HepG2 (cell line): ENCODE data around the gene MED19. TPM values are rescaled to one million over a fixed set of nuclear protein-coding genes. Genes with fewer than 3 reads are reported as not detected.

Experiments used
- BHLHE40 ChIP-seq: IDR thresholded peaks from 2 replicates; pipeline ENCODE4 v1.6.1; 2011; ENCODE audit warnings: low read length, improper control_type of control experiment
- BORCS8-MEF2B ChIP-seq: sonication (generic); formaldehyde crosslinking; IDR thresholded peaks from 2 replicates; pipeline ENCODE4 v1.8.0; 2022; ENCODE audit warnings: mild to moderate bottlenecking, missing genetic modification reagents
- CENPT ChIP-seq: sonication (generic); formaldehyde crosslinking; IDR thresholded peaks from 2 replicates; pipeline ENCODE4 v1.8.0; 2022; ENCODE audit warnings: low read depth, mild to moderate bottlenecking, moderate library complexity, missing genetic modification reagents
- HMGXB4 ChIP-seq, 2 experiments: sonication (generic) in 1 of 2; formaldehyde crosslinking in 1 of 2; IDR thresholded peaks; 2 replicates each; pipeline versions ENCODE4 v1.4.0 to v1.6.1; 2018 to 2020; ENCODE audit warnings: missing genetic modification reagents in 2 of 2, borderline replicate concordance in 1 of 2, low read depth in 1 of 2, mild to moderate bottlenecking in 1 of 2, missing biosample characterization in 1 of 2
- IRX3 ChIP-seq: sonication (generic); formaldehyde crosslinking; IDR thresholded peaks from 2 replicates; pipeline ENCODE4 v1.8.1; 2023; ENCODE audit warnings: mild to moderate bottlenecking, low read depth, missing genetic modification reagents, borderline replicate concordance
- MAF1 ChIP-seq: sonication (generic); formaldehyde crosslinking; IDR thresholded peaks from 2 replicates; pipeline ENCODE4 v1.5.0; 2020; ENCODE audit warnings: missing genetic modification reagents, borderline replicate concordance
- NAIF1 ChIP-seq: sonication (generic); formaldehyde crosslinking; IDR thresholded peaks from 2 replicates; pipeline ENCODE4 v1.5.0; 2020; ENCODE audit warnings: mild to moderate bottlenecking, missing genetic modification reagents, borderline replicate concordance
- POLR2AphosphoS5 ChIP-seq: IDR thresholded peaks from 2 replicates; pipeline ENCODE4 v1.6.1; 2012; ENCODE audit warnings: low read depth, low read length
- PPARG ChIP-seq: conservative IDR thresholded peaks from 2 replicates; pipeline ENCODE4 v1.6.1; 2016; ENCODE audit warnings: missing biosample characterization, missing genetic modification reagents
- TBX3 ChIP-seq: fragments of 450-650 bp; IDR thresholded peaks from 2 replicates; pipeline ENCODE4 v1.6.1; 2017; ENCODE audit warnings: antibody characterized with exemption, mild to moderate bottlenecking, inconsistent platforms, borderline replicate concordance
- U2AF1 ChIP-seq: fragments of 200-400 bp; formaldehyde crosslinking; optimal IDR thresholded peaks from 2 replicates; pipeline ENCODE3; 2017; ENCODE audit warnings: mild to moderate bottlenecking, low read depth, low read length
- YY1 ChIP-seq: IDR thresholded peaks from 2 replicates; pipeline ENCODE4 v1.6.1; 2011; ENCODE audit warnings: low read length, low read depth, moderate library complexity, mild to moderate bottlenecking; ENCODE audit not compliant: insufficient read depth, insufficient replicate concordance
- ZMYM4 ChIP-seq: sonication (generic); formaldehyde crosslinking; IDR thresholded peaks from 2 replicates; pipeline ENCODE4 v1.8.1; 2023; ENCODE audit warnings: mild to moderate bottlenecking, missing genetic modification reagents
- ZNF235 ChIP-seq: sonication (generic); formaldehyde crosslinking; IDR thresholded peaks from 2 replicates; pipeline ENCODE4 v1.8.1; 2023; ENCODE audit warnings: mild to moderate bottlenecking, missing genetic modification reagents, borderline replicate concordance
- ZNF496 ChIP-seq: sonication (generic); formaldehyde crosslinking; IDR thresholded peaks from 2 replicates; pipeline ENCODE4 v1.8.1; 2023; ENCODE audit warnings: mild to moderate bottlenecking, moderate library complexity, missing genetic modification reagents; ENCODE audit not compliant: insufficient replicate concordance
- ZNF510 ChIP-seq: sonication (generic); formaldehyde crosslinking; IDR thresholded peaks from 2 replicates; pipeline ENCODE4 v1.4.0; 2020; ENCODE audit warnings: low read depth, mild to moderate bottlenecking, missing genetic modification reagents
- ZNF549 ChIP-seq: sonication (generic); formaldehyde crosslinking; IDR thresholded peaks from 2 replicates; pipeline ENCODE4 v1.5.0; 2020; ENCODE audit warnings: missing genetic modification reagents
- ZNF557 ChIP-seq: sonication (generic); formaldehyde crosslinking; IDR thresholded peaks from 2 replicates; pipeline ENCODE4 v1.4.0; 2020; ENCODE audit warnings: missing genetic modification reagents
- ZNF639 ChIP-seq: conservative IDR thresholded peaks from 2 replicates; pipeline ENCODE4 v1.6.1; 2018; ENCODE audit warnings: missing genetic modification reagents
- ZNF776 ChIP-seq: sonication (generic); formaldehyde crosslinking; IDR thresholded peaks from 2 replicates; pipeline ENCODE4 v1.4.0; 2020; ENCODE audit warnings: mild to moderate bottlenecking, missing genetic modification reagents
- polyA plus RNA-seq, 8 experiments: library from polyadenylated mRNA; depleted of rRNA in 3 of 8; stranded (reverse) in 7 of 8; unstranded in 1 of 8; fragments of >200 nt; fragmentation: Illumina TruSeq in 4 of 8; extraction: Trizol in 4 of 8; gene quantifications; 2 replicates each; pipeline versions ENCODE4 v1.2.1 to v1.2.3, GENCODE V29; 2011 to 2016; ENCODE audit warnings: low read depth in 4 of 8, missing spikeins in 1 of 8, mixed read lengths in 1 of 8; ENCODE audit not compliant: insufficient read depth in 1 of 8
- total RNA-seq, 5 experiments: library from RNA; depleted of rRNA; stranded (reverse); fragments of >200 nt; fragmentation: Illumina TruSeq; extraction: Trizol; gene quantifications; 2 replicates each; pipeline ENCODE4 v1.2.3, GENCODE V29; 2016; ENCODE audit warnings: low read depth in 1 of 5
- TF ChIP-seq, protein P1 (sequence below), 2 experiments: IDR thresholded peaks; 2 replicates each; pipeline ENCODE4 v1.6.1; 2011 to 2012; ENCODE audit warnings: low read length in 2 of 2, borderline replicate concordance in 1 of 2, low read depth in 1 of 2, mild to moderate bottlenecking in 1 of 2, moderate library complexity in 1 of 2
- TF ChIP-seq, protein P2 (sequence below): sonication (generic); formaldehyde crosslinking; IDR thresholded peaks from 2 replicates; pipeline ENCODE4 v1.8.1; 2023; ENCODE audit warnings: missing genetic modification reagents, mild to moderate bottlenecking, borderline replicate concordance

The MED19 gene
- total and polyA plus RNA-seq, 2 of the 13 experiments (the other 11 are each of a cell fraction or from before 2014, with no cell fraction given): 12.9 to 13.8 TPM

DNA sequence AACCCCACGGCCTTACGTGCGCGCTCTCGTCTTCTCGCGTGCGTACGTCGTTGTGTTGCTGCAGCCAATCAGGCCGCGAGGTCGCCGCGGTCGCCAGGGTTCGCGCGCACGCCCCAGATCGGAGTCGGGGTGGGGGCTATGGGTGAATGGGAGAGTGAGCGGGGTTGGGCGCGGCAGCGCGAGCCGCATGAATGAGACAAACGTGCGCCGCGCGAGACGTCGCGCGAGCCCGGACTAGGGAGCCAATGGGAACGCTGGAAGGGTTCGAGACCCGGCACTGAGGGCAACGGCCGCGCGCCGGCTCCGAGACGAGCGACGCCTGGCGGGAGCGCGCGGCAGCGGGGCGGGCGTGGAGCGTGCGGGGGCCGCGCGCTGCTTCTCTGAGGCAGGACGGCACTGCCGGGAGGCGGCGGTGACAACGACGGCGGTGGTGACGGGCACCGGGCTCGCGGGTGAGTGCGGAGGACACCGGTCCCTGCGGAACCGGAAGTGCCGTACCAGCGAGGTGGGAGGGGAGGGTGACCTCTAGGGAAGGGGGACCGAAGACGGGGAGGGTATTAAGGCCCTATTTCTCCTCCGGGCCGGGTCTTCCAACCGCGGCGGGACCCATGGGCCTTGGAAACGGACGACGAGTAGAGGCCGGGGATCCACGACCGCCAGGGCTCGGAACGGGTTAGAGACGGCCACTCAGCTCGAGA, 44.1 kb downstream of the MED19 start, which contains the start of gene ZDHHC5 (continued):
- TF ChIP-seq, protein P1, sequence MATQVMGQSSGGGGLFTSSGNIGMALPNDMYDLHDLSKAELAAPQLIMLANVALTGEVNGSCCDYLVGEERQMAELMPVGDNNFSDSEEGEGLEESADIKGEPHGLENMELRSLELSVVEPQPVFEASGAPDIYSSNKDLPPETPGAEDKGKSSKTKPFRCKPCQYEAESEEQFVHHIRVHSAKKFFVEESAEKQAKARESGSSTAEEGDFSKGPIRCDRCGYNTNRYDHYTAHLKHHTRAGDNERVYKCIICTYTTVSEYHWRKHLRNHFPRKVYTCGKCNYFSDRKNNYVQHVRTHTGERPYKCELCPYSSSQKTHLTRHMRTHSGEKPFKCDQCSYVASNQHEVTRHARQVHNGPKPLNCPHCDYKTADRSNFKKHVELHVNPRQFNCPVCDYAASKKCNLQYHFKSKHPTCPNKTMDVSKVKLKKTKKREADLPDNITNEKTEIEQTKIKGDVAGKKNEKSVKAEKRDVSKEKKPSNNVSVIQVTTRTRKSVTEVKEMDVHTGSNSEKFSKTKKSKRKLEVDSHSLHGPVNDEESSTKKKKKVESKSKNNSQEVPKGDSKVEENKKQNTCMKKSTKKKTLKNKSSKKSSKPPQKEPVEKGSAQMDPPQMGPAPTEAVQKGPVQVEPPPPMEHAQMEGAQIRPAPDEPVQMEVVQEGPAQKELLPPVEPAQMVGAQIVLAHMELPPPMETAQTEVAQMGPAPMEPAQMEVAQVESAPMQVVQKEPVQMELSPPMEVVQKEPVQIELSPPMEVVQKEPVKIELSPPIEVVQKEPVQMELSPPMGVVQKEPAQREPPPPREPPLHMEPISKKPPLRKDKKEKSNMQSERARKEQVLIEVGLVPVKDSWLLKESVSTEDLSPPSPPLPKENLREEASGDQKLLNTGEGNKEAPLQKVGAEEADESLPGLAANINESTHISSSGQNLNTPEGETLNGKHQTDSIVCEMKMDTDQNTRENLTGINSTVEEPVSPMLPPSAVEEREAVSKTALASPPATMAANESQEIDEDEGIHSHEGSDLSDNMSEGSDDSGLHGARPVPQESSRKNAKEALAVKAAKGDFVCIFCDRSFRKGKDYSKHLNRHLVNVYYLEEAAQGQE (IDR thresholded peaks at IDR 0.05; ENCODE audit: borderline replicate concordance in 1 of 2, low read depth in 1 of 2, low read length in 2 of 2): peak in 1 of 2 experiments; percentile 35; a peak in 1 of 4 replicates
- TF ChIP-seq ZNF776 (CRISPR knock-in tag) (peak; percentile 70; the same call in 1 of the 2 replicates), HMGXB4 (CRISPR knock-in tag; IDR thresholded peaks at IDR 0.05; ENCODE audit: borderline replicate concordance in 1 of 2, low read depth in 1 of 2) (peak; percentile 42 to 59; a peak in 2 of 4 replicates), CENPT (CRISPR knock-in tag) (peak; percentile 84), BHLHE40 (0 out of 2 replicates have a peak, but pooled peaks have one; percentile 13), TBX3 (no peak), ZNF639 (peak; percentile 98), POLR2AphosphoS5 (peak; percentile 60), U2AF1 (no peak), ZNF235 (CRISPR knock-in tag) (no peak; the same call in 1 of the 2 replicates), ZNF496 (no peak), NAIF1 (CRISPR knock-in tag) (no peak), ZNF549 (CRISPR knock-in tag) (no peak), MAF1 (CRISPR knock-in tag) (0 out of 2 replicates have a peak, but pooled peaks have one; percentile 30), IRX3 (CRISPR knock-in tag) (no peak), ZNF510 (CRISPR knock-in tag) (0 out of 2 replicates have a peak, but pooled peaks have one; percentile 36), YY1 (peak; percentile 58), BORCS8-MEF2B (CRISPR knock-in tag) (no peak), PPARG (CRISPR knock-in tag) (peak; percentile 16; the same call in 1 of the 2 replicates), ZNF557 (CRISPR knock-in tag) (0 out of 2 replicates have a peak, but pooled peaks have one; percentile 70), ZMYM4 (peak; percentile 56)
- TF ChIP-seq, protein P2, sequence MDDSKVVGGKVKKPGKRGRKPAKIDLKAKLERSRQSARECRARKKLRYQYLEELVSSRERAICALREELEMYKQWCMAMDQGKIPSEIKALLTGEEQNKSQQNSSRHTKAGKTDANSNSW (CRISPR knock-in tag): peak; percentile 61; the same call in 1 of the 2 replicates
